Activated T-helper 1 cell treated with anti-CD3 and anti-CD28 coated beads, Interleukin-2, amount 50 U/mL, for 16 hours (primary cell): Measurements from ENCODE around the gene GPR33.
A peak's percentile ranks its signal among the peaks of the same experiment; 100 is the strongest.
"Not testable (repeated sequence)": the region's sequence is repeated elsewhere in the genome, so short reads cannot be mapped to it uniquely, and the experiment has no call there.

Source experiments
- DNase-seq, 2 donors: peaks; one replicate each; pipeline ENCODE4 v3.0.0-alpha.2; 2020; ENCODE audit warnings: low read depth in 1 of 2, low spot score in 1 of 2

Gene GPR33

DNA sequence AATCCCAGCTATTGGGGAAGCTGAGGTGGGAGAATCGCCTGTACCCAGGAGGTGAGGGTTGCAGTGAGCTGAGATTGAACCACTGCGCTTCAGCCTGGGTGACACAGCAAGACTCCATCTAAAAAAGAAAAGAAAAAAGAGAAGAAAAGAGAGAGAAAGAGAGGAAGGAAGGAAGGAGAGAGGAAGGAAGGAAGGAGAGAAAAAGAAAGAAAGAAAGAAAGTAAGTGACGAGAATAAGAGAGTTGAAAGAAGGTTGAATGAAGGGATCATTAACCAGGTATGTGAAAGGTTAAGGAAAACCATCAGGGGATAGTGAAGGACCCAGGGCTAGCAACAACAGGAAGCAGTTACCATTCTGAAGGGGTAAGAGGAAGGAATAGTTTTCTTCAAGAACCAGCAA, 26.3 kb downstream of the GPR33 start:
- DNase-seq = no peak

DNA sequence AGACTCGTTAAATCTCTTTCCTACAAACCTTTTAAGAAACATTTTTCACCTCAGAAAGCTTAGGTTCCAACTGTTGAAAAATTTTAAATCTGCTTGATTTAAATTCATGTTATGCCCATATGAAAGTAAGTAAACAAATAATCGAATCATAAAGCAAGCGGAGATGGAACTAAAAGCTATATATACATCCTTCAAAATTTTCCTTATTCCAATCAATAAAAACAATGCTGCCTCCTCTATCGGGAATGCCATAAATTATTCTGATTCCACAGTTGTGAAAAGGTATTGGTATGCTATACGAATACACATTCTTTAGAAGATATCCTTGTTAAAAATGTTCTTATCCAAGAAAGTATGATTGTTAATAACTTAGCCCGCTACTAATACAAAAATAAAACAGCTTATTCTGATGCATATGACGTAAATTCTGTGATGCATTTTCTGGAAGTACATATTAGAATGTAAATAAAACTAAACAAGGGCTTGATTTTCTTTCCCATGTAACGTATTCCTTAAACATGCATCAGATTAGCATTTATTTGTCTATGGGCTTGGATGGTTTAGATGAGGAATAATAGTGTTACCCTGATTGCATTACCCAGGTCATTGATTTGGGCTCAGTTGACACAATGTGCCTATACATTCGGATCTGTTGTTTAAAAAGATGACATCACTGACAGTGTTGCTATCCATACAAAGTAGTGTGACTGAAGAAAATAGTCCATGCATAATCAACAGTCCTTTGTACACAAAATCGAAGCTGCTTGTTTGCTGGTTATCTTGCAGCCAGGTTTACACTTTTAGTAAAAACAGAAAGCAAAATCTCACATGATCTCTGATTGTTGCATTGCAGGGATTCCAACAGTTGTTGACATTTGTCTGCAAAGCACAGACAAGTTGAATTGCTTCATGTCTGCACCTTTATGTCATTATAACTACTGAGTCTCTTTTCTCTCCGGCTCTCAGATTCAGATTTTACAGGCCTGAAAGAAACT, 29.9 kb downstream of the GPR33 start:
- DNase-seq = no peak

DNA sequence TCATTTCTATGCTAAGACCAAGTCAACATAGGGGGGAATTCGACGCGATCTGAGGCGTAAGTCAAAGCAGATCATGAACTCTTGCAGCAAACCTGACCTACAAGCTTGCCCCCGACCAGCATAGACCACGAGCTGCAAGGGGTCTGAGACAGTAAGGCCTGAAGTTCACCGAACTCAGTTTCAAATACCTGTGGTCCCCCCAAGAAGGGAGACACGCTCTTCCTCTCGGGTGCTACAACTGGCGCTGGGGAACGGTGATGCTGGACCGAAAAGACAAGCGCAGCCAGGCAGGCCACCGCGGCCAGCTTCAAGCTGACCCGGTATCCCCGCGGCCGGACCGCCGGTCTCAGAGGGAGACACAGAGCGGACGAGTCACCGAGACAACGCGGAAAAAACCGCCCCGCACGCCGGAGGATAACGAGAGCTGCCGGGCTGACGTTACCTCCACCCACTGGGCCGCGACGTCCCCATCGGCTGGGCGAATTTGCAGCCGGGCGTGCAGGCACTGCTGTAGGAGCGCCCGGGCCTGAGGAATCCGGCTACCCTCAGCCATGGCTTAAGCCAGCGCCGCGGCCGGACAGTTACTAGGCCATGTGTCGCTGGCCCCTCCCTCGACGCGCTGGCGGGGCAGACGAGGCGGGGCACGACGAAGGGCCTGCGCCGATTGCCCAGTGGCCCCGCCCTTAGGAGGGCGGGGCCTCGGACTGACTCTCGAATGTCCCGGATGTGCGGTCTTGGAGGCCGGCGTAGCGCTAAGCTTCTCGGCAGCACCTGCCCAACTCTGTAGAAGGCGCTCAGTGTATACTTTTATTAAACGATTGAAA, 30.8 kb downstream of the GPR33 start, which contains the start of gene DTD2:
Gene DTD2 (minus strand): TSS at position 666 of the 824 bp plus-strand sequence. CDS start 113 bp downstream, at position 553.
- peak; percentile 82 for DNase-seq

DNA sequence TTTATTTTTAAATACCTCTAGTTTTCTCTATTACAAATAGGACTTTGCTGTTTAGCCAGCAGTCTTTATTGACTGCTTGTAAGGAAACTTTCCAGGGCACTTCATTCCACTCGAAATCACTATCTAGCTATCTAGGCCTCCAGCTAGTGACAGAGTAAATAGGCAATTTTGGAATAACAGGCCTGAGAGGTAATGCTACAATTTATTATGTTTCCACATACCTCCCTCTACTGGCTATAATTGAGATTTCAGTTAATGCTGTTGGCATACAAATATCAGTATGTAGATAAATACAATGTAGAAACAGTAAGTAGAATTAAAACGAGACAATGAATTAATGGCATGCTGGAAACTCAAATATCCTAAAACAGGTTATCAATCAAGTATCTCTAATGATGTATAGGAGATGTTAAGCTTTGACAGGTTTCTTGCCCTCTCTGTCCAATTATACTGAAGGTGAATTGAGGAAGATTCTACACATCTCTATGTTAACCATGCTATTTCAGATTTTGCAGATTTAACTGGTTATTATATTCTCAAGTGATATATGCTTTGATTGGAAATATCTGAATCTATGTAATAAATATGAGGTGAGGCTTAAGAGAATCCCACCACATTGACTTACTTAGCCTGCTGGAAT, 37.7 kb downstream of the GPR33 start:
- no peak for DNase-seq

DNA sequence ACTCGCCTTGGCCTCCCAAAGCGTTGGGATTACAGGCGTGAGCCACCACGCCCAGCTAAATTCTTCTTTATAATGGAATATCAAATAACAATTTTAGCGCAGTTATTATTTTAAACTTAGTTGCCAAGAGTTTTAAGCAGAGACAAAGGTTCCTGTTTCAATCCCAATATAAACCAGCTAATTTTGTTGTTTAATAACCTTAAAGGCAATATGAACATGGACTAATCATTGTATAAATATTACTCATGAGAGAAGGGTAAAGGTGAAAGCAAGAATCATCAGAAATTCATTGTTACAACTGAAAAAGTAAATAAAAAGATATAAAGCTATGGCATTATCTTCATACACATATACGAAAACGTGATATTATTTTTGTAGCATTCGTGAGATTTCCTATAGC, 38.7 kb downstream of the GPR33 start:
- DNase-seq = no peak

DNA sequence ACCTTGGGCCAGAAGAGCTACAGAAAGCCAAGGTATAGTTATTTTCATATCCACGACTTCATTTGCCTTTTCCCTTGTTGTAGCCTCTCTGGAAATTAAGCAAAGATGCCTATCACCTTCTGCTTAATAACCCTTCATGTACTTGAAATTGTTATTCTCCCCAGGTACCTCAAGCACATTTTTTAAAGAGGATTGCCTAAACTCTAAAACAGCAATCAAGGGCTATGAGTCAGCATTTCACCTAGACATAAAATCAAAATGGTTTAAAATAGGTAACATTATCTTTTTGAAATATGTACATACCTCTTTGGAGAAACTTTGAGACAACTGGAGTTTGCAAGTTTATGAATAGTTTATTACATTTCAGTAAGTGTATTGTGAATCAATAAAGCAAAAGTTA, 42.1 kb downstream of the GPR33 start:
- no peak for DNase-seq

DNA sequence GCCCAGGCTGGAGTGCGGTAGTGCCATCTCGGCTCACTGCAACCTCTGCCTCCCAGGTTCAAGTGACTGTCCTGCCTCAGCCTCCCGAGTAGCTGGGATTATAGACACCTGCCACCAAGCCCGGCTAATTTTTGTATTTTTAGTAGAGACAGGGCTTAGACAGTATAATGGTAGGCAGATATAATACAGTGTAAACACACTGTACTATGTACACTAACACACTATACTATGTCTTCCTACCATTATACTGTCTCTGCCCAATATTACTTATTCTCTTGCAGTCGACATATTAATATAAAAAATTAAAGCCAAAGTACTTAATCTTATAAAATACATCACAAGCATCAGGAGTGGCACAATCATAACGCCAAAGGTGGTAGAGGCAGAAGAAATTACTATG, 45.6 kb downstream of the GPR33 start:
- DNase-seq = no peak

DNA sequence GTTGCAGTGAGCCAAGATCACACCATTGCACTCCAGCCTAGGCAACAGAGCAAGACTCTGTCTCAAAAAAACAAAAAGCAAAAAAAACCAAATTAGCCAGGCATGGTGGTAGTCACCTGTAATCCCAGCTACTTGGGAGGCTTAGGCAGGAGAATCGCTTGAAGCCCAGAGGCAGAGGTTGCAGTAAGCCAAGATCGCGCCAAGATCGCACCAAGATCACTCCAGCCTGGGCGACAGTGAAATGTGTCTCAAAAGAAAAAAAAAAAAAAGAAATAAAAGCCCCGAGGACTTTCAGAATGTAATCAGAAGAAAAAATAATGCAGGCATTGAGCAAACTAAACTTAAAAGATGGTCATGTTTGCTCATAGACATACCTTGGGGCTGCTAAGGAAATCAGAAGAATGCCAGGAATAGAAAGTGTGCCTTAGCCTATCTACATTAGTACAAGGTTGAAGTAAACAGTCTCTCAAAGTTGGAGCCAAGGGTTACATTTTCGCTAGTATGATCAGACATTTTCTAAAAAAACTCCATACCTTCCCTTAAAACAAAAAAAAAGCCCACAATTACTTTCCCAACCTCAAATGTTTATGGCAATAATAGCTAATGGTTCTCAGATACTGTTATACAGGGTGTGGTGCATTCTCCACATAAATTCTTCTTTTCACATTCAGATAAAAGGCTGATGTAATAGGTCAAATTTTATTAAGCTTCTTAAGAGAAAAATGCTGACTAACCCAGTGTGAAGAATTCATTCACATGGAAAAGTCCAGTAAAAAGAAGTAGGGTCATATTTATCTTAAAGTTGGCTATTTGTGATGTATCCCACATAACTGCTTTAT, 46.3 kb downstream of the GPR33 start:
- DNase-seq = no peak

DNA sequence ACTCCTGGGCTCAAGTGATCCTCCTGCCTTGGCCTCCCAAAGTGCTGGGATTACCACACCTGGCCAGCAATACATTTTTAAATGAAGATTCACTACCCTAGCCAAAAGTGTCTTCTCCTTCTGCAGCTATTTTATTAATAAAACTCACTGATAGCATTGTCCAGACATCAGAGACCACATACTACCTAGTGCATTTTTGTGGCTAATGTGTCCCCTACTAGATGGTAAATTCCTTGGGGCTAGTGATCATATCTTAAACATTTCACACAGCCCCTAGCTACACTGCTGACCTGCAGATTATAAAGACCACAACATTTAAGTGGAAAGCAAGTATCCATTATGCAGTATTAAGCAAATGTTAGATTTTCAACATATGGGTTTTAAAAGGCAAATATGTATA, 47.6 kb downstream of the GPR33 start:
- DNase-seq = no peak

DNA sequence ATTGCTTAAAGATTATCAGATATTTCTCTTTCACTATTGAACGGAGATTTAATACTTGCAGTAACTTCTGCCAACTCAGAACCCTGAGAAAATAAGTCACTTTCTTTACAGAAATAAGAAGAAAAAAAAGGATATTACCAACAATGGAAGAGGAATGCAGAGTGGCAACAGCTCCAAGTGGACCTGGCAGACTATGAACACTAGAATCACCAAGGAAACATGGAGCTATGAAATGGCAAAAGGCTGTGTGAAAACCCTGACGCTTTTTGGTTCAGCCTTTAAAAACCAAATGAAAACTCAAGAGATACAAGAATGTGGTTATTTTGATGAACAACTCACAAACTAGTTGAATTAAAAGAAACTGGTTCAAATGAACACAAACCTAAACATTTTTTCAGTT, 48.3 kb downstream of the GPR33 start:
- no peak for DNase-seq

DNA sequence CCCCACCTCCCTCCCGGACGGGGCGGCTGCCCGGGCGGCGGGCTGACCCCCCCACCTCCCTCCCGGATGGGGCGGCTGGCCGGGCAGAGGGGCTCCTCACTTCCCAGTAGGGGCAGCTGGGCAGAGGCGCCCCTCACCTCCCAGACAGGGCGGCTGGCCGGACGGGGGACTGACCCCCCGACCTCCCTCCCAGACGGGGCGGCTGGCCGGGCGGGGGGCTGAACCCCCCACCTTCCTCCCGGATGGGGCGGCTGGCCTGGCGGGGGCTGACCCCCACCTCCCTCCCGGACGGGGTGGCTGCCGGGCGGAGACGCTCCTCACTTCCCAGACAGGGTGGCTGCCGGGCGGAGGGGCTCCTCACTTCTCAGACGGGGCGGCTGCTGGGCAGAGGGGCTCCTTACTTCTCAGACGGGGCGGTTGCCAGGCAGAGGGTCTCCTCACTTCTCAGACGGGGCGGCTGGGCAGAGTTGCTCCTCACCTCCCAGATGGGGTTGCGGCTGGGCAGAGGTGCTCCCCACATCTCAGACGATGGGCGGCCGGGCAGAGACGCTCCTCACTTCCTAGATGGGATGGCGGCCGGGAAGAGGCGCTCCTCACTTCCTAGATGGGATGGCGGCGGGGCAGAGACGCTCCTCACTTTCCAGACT, 50.7 kb downstream of the GPR33 start:
- DNase-seq = not testable (repeated sequence)

DNA sequence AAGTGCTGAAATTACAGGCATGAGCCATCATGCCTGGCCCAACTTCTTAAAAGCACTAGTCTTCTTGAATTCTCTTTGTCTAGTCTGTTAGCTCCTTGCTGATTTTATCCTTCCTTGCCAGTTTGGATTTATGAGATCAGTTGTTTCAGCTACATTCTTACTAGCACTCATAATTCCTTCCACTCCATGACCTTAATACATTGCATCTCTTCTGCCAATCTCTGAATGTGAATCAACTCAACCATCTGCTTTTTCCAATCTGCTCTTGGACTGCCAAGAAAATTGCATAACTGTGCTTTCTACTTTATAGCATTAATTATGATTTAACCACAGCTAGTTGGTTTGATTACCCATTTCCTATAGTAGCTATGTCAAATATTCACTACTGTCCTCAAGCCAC, 52.6 kb downstream of the GPR33 start:
- DNase-seq = no peak
